Gastroesophageal sphincter (tissue), 4 donors: ENCODE results near the gene PTPN6. TPM values are rescaled to one million over a fixed set of nuclear protein-coding genes. Genes with fewer than 3 reads are reported as not detected.
A peak's percentile ranks its signal among the peaks of the same experiment; 100 is the strongest.

ENCODE experiments used
- ATAC-seq: fragments of 150-250 bp; one replicate; pipeline ENCODE4 v1.9.1; 2016; ENCODE audit warnings: mild to moderate bottlenecking, moderate library complexity
- H3K27ac ChIP-seq, 4 donors: fragments of 200-600 bp; sonication (generic) in 3 of 4; 1 replicate in 3 of 4; 2 replicates in 1 of 4; pipeline ENCODE4 v1.5.1; 2016 to 2019
- H3K27me3 ChIP-seq: fragments of 200-600 bp; sonication (generic); one replicate; pipeline ENCODE4 v1.5.1; 2019
- H3K36me3 ChIP-seq, 2 donors: fragments of 200-600 bp; sonication (generic); one replicate each; pipeline ENCODE4 v1.5.1; 2019; ENCODE audit warnings: control low read depth in 1 of 2
- H3K4me1 ChIP-seq, 3 donors: fragments of 200-600 bp; sonication (generic); 1 replicate in 2 of 3; 2 replicates in 1 of 3; pipeline ENCODE4 v1.5.1; 2016 to 2019; ENCODE audit warnings: control low read depth in 2 of 3
- H3K4me3 ChIP-seq, 2 donors: fragments of 200-600 bp; sonication (generic); one replicate each; pipeline ENCODE4 v1.5.1; 2019; ENCODE audit warnings: mild to moderate bottlenecking in 1 of 2, moderate library complexity in 1 of 2
- H3K9me3 ChIP-seq, 3 donors: fragments of 200-600 bp; sonication (generic); one replicate each; pipeline ENCODE4 v1.5.1; 2017 to 2019; ENCODE audit warnings: control low read depth in 2 of 3
- CTCF ChIP-seq, 4 experiments: fragments of 200-600 bp in 2 of 4; fragments of 450-650 bp in 2 of 4; sonication (generic) in 1 of 4; IDR thresholded peaks; one replicate each; pipeline ENCODE4 v1.5.1; 2017 to 2019; ENCODE audit warnings: antibody characterized with exemption in 4 of 4, mild to moderate bottlenecking in 2 of 4, moderate library complexity in 2 of 4
- EP300 ChIP-seq: sonication (generic); formaldehyde crosslinking; IDR thresholded peaks from one replicate; pipeline ENCODE4 v1.6.1; 2017; ENCODE audit warnings: antibody characterized with exemption, mild to moderate bottlenecking
- POLR2A ChIP-seq, 2 donors: fragments of 450-650 bp; IDR thresholded peaks; one replicate each; pipeline ENCODE4 v1.6.1; 2017; ENCODE audit warnings: antibody characterized with exemption in 2 of 2, mild to moderate bottlenecking in 2 of 2, moderate library complexity in 1 of 2
- POLR2AphosphoS5 ChIP-seq: sonication (generic); formaldehyde crosslinking; IDR thresholded peaks from one replicate; pipeline ENCODE4 v1.6.1; 2017; ENCODE audit warnings: antibody characterized with exemption
- WGBS, 2 donors: methylation state at CpG; one replicate each; pipeline ENCODE4 v1.1.5; 2018; ENCODE audit warnings: low coverage in 1 of 2; 5-methylcytosine and 5-hydroxymethylcytosine counted together
- total RNA-seq, 4 donors: library from RNA; depleted of rRNA; stranded (reverse); fragments of >200 nt; gene quantifications; one replicate each; pipeline ENCODE4 v1.1.0, GENCODE V29; 2016

PTPN6 gene
- total RNA-seq, result 10 to 100 TPM in 1 of 4 donors, 1 to 10 TPM in 3; 2.6 to 15.9 (median 7.5) TPM

- no peak for TF ChIP-seq POLR2AphosphoS5
- no peak for TF ChIP-seq CTCF (IDR thresholded peaks at IDR 0.05)
- TF ChIP-seq EP300, result no peak
- TF ChIP-seq POLR2A (IDR thresholded peaks at IDR 0.05), result peak in 1 of 2 donors; percentile 18
- no peaks in the 10 kb centered on the region for H3K27me3 ChIP-seq
- H3K9me3 ChIP-seq, result no peaks in the 10 kb centered on the region
- H3K27ac ChIP-seq, result peak within 1 kb of the TSS in 3 of 4 donors; percentile 43 to 69 (median 56)
- 73% methylated on average over 17 of the region's 25 CpGs; no CpG with 5 or more reads in 1 of the 2 donors for WGBS, 2 donors
- peaks cover 0 to 12% of the 10 kb centered on the region in 2 donors for H3K36me3 ChIP-seq
- ATAC-seq, result peak; percentile 16
- peaks cover 0 to 21% (median 7%) of the 10 kb centered on the region in 3 donors for H3K4me1 ChIP-seq
- peak within 1 kb of the TSS; percentile 9 to 43 for H3K4me3 ChIP-seq
These were observed at the start of gene PTPN6 for GRCh38 chr12:6950811-6951540. PTPN6 (plus strand) TSS chr12:6951356; CDS start chr12:6951513, 157 bp downstream.

- H3K4me3 ChIP-seq, result no peak overlapping the region
- H3K27ac ChIP-seq, result no peak overlapping the region
- H3K9me3 ChIP-seq, result no peaks in the 10 kb centered on the region
- H3K27me3 ChIP-seq, result no peaks in the 10 kb centered on the region
- TF ChIP-seq POLR2A (IDR thresholded peaks at IDR 0.05) (no peak), POLR2AphosphoS5 (no peak), CTCF (IDR thresholded peaks at IDR 0.05) (no peak), EP300 (no peak)
- H3K36me3 ChIP-seq, result peaks cover 0 to 17% of the 10 kb centered on the region in 2 donors
- no peak for ATAC-seq
- peaks cover 0 to 16% (median 3%) of the 10 kb centered on the region in 3 donors for H3K4me1 ChIP-seq
- 74 to 83% methylated on average over 3 to 4 of the region's 4 CpGs for WGBS, 2 donors
These were observed 48.7 kb upstream of the PTPN6 start for GRCh38 chr12:6902448-6902847.

GRCh38 chr12:6903722-6904121 is 47.4 kb upstream of the PTPN6 start:
- H3K27me3 ChIP-seq, result no peaks in the 10 kb centered on the region
- peaks cover 0 to 24% of the 10 kb centered on the region in 2 donors for H3K36me3 ChIP-seq
- no peak overlapping the region for H3K4me3 ChIP-seq
- ATAC-seq, result no peak
- TF ChIP-seq POLR2A (IDR thresholded peaks at IDR 0.05) (no peak), POLR2AphosphoS5 (no peak), CTCF (IDR thresholded peaks at IDR 0.05) (no peak), EP300 (no peak)
- peaks cover 0 to 16% (median 3%) of the 10 kb centered on the region in 3 donors for H3K4me1 ChIP-seq
- peak overlapping the region in 1 of 4 donors; percentile 77 for H3K27ac ChIP-seq
- no peaks in the 10 kb centered on the region for H3K9me3 ChIP-seq
- WGBS, 2 donors, result 70 to 86% methylated on average over 1 of the region's 1 CpG

GRCh38 chr12:6904280-6905276 is 46.6 kb upstream of the PTPN6 start, which contains the start of gene LRRC23:
LRRC23 (plus strand) TSS chr12:6904822; CDS start chr12:6905634, 812 bp downstream.
- no peaks in the 10 kb centered on the region for H3K9me3 ChIP-seq
- peaks cover 0 to 16% (median 3%) of the 10 kb centered on the region in 3 donors for H3K4me1 ChIP-seq
- peak within 1 kb of the TSS; percentile 48 to 88 (median 80) for H3K27ac ChIP-seq
- no peaks in the 10 kb centered on the region for H3K27me3 ChIP-seq
- WGBS, 2 donors, result 6 to 10% methylated on average over 16 to 24 of the region's 34 CpGs
- H3K4me3 ChIP-seq, result peak within 1 kb of the TSS; percentile 73 to 89
- TF ChIP-seq POLR2A (IDR thresholded peaks at IDR 0.05) (peak; percentile 21 to 47), EP300 (no peak), POLR2AphosphoS5 (peak; percentile 63), CTCF (IDR thresholded peaks at IDR 0.05) (no peak)
- peak; percentile 98 for ATAC-seq
- peaks cover 0 to 24% of the 10 kb centered on the region in 2 donors for H3K36me3 ChIP-seq
